Heart right ventricle (tissue), 16 donors: Measurements from ENCODE around the gene ABHD6. TPM values are rescaled to one million over a fixed set of nuclear protein-coding genes. Genes with fewer than 3 reads are reported as not detected.

Source experiments
- ATAC-seq, 8 donors: fragments of 200-7000 bp; cut with Tn5 transposase; one replicate each; pipeline ENCODE4 v1.9.1; 2020; ENCODE audit warnings: mild to moderate bottlenecking in 8 of 8, moderate library complexity in 8 of 8, moderate number of reproducible peaks in 1 of 8
- DNase-seq, 2 donors: peaks; one replicate each; pipeline ENCODE4 v3.0.0-alpha.2; 2020
- H3K27ac ChIP-seq, 10 donors: fragments of 200-600 bp; sonication (generic) in 2 of 10; one replicate each; pipeline versions ENCODE4 v1.5.0 to v1.8.0; 2020 to 2022; ENCODE audit warnings: mild to moderate bottlenecking in 3 of 10
- H3K27me3 ChIP-seq, 7 donors: fragments of 200-600 bp; one replicate each; pipeline ENCODE4 v1.8.0; 2021 to 2022; ENCODE audit warnings: mild to moderate bottlenecking in 2 of 7
- H3K36me3 ChIP-seq, 9 donors: fragments of 200-600 bp; sonication (generic) in 1 of 9; one replicate each; pipeline versions ENCODE4 v1.5.0 to v1.8.0; 2020 to 2022; ENCODE audit warnings: mild to moderate bottlenecking in 2 of 9
- H3K4me1 ChIP-seq, 9 donors: fragments of 200-600 bp; sonication (generic) in 1 of 9; one replicate each; pipeline versions ENCODE4 v1.5.0 to v1.8.0; 2020 to 2022; ENCODE audit warnings: mild to moderate bottlenecking in 4 of 9
- H3K4me3 ChIP-seq, 10 donors: fragments of 200-600 bp; sonication (generic) in 2 of 10; one replicate each; pipeline versions ENCODE4 v1.5.0 to v1.8.0; 2020 to 2022; ENCODE audit warnings: mild to moderate bottlenecking in 7 of 10, moderate library complexity in 2 of 10
- H3K9me3 ChIP-seq, 11 donors: fragments of 200-600 bp in 10 of 11; sonication (generic) in 2 of 11; one replicate each; pipeline versions ENCODE4 v1.5.0 to v1.8.0; 2013 to 2022; ENCODE audit warnings: mild to moderate bottlenecking in 2 of 11, control low read depth in 1 of 11, moderate library complexity in 1 of 11
- CTCF ChIP-seq, 9 donors: fragments of 200-600 bp; sonication (generic) in 2 of 9; IDR thresholded peaks; one replicate each; pipeline versions ENCODE4 v1.5.0 to v1.8.0; 2021 to 2022; ENCODE audit warnings: antibody characterized with exemption in 9 of 9, mild to moderate bottlenecking in 5 of 9, moderate library complexity in 1 of 9
- WGBS, 2 donors: extraction: QIAGEN DNeasy Blood & Tissue Kit; methylation state at CpG; one replicate each; pipeline ENCODE4 v1.1.7; 2013; ENCODE audit warnings: inconsistent platforms in 1 of 2; 5-methylcytosine and 5-hydroxymethylcytosine counted together
- intact Hi-C, 10 donors: fragments of 100-400 bp; cut with DNase I; formaldehyde crosslinking; loops; one replicate each; pipeline versions ENCODE4 v1.11.1 to v1.14.2; 2022
- polyA plus RNA-seq, 2 donors: library from polyadenylated mRNA; stranded (reverse); fragments of 200-250 nt; gene quantifications; one replicate each; pipeline ENCODE4 v1.2.3, GENCODE V29; 2013
- total RNA-seq, 10 donors: library from RNA; stranded (reverse); fragmentation: NEBNext Ultra II Directional in 3 of 10; extraction: Animal tissue kit (Norgen Biotek cat#: 25700) in 3 of 10; gene quantifications; one replicate each; pipeline versions ENCODE4 v1.2.1 to v1.2.4, GENCODE V29; 2021 to 2023
- donor health status: Arrhythmogenic right ventricular cardiomyopathy.
- donor health status: ischemic (EF 13 %, LVEDD 7.1; RV severe dilation, severe dysfunction).
- donor health status: healthy with polysubstance abuse.
- donor health status: DM: no; HTN: yes; CAD: no.
- donor health status: DM: no; HTN: no; CAD: no.
- donor health status: ischemic (EF 25% LVEDD 6.9; RV normal size, moderate dysfunction).
- donor health status: ischemic (EF 25% LVEDD 5.7; RV mildly dilated, moderate dysfunction).
- donor health status: healthy.
- donor health status: DM: yes; HTN: yes; CAD: no.
- donor health status: Ischemic cardiomyopathy.
- donor health status: ischemic (EF 35%, LVEDD 5.7; RV mildly dilated, moderate dysfunction).
- donor health status: nonischemic (EF 11% LVEDD 7.7; RV severe dilation, severe dysfunction).
- donor health status: DM: yes; HTN: yes; CAD: no.
- donor health status: PGD.
- donor health status: ischemic (EF 29% LVEDD 5.4; RV normal size, mild dysfunction).
- donor health status: nonischemic (EF 23%, LVEDD 6.1; RV moderate dilation, normal function).

The ABHD6 gene
- total and polyA plus RNA-seq, 12 donors, result 3.1 to 11.6 (median 6.3) TPM

GRCh38 chr3:58215317-58216025 lies 22.1 kb upstream of the ABHD6 start:
- TF ChIP-seq CTCF (IDR thresholded peaks at IDR 0.05), result no peak
- H3K4me1 ChIP-seq, result peaks cover 5 to 32% (median 21%) of the 10 kb centered on the region in 9 donors

GRCh38 chr3:58216496-58217195 lies 20.9 kb upstream of the ABHD6 start:
- no peak overlapping the region for H3K4me3 ChIP-seq
- no peak for DNase-seq
- peaks cover 0 to 5% (median 0%) of the 10 kb centered on the region in 7 donors for H3K27me3 ChIP-seq
- no peak for TF ChIP-seq CTCF (IDR thresholded peaks at IDR 0.05)
- 88 to 91% methylated on average over 10 of the region's 10 CpGs for WGBS, 2 donors
- intact Hi-C loops, result loop anchor here in 2 of 10 donors (1.0 to 2.0 kb wide), 2 partner anchors 28 to 29 kb away; no protein-coding TSS in a partner anchor
- peak overlapping the region in 5 of 10 donors; percentile 3 to 65 (median 40) for H3K27ac ChIP-seq
- H3K36me3 ChIP-seq, result no peaks in the 10 kb centered on the region
- no peaks in the 10 kb centered on the region for H3K9me3 ChIP-seq
- no peak for ATAC-seq
- H3K4me1 ChIP-seq, result peaks cover 5 to 32% (median 21%) of the 10 kb centered on the region in 9 donors

More at GRCh38 chr3:58215317-58216025, 22.1 kb upstream of the ABHD6 start:
- Histone ChIP-seq H3K4me3 (no peak overlapping the region), H3K27me3 (peaks cover 0 to 5% (median 0%) of the 10 kb centered on the region in 7 donors), H3K9me3 (no peaks in the 10 kb centered on the region), H3K27ac (no peak overlapping the region), H3K36me3 (no peaks in the 10 kb centered on the region)
- no peak for ATAC-seq
- intact Hi-C loops, result loop anchor here in 1 of 10 donors (2.0 kb wide), 1 partner anchor 27 kb away; no protein-coding TSS in a partner anchor
- DNase-seq, result no peak
- 85 to 91% methylated on average over 10 of the region's 10 CpGs for WGBS, 2 donors

- intact Hi-C loops, result loop anchor here in 2 of 10 donors (1.0 to 2.0 kb wide), 2 partner anchors 29 to 30 kb away; no protein-coding TSS in a partner anchor
- WGBS, 2 donors, result 16 to 25% methylated on average over 15 of the region's 15 CpGs
Observed at GRCh38 chr3:58217209-58217811, 20.3 kb upstream of the ABHD6 start.

More at GRCh38 chr3:58217209-58217811, 20.3 kb upstream of the ABHD6 start:
- peak; percentile 90 to 98 (median 94) for ATAC-seq
- peak; percentile 62 to 75 for DNase-seq
- Histone ChIP-seq H3K4me1 (peaks cover 5 to 32% (median 21%) of the 10 kb centered on the region in 9 donors), H3K36me3 (no peaks in the 10 kb centered on the region), H3K27me3 (peaks cover 0 to 2% (median 0%) of the 10 kb centered on the region in 7 donors), H3K4me3 (peak overlapping the region in 1 of 10 donors; percentile 9), H3K9me3 (no peaks in the 10 kb centered on the region), H3K27ac (peak overlapping the region in 8 of 10 donors; percentile 3 to 65 (median 38))
- peak; percentile 25 to 80 (median 65) for TF ChIP-seq CTCF (IDR thresholded peaks at IDR 0.05)
